BE2C (cell line): ENCODE results near the gene CREB5.

Source experiments
- DNase-seq: peaks from one replicate; pipeline ENCODE4 v3.0.0-alpha.2; 2020
- H3K27me3 ChIP-seq: fragments of 250-450 bp; sonication (Bioruptor Pico); 2 replicates; pipeline ENCODE4 v1.5.1; 2020; ENCODE audit warnings: mild to moderate bottlenecking
- H3K36me3 ChIP-seq: fragments of 250-450 bp; sonication (Bioruptor Pico); 2 replicates; pipeline ENCODE4 v1.5.1; 2020; ENCODE audit warnings: mild to moderate bottlenecking
- H3K4me1 ChIP-seq: fragments of 250-450 bp; sonication (Bioruptor Pico); 2 replicates; pipeline ENCODE4 v1.5.1; 2020
- H3K4me3 ChIP-seq: 2 replicates; pipeline ENCODE4 v1.5.1; 2011; ENCODE audit warnings: low read depth, low read length
- H3K9me3 ChIP-seq: fragments of 250-450 bp; sonication (Bioruptor Pico); 2 replicates; pipeline ENCODE4 v1.5.1; 2020
- TF ChIP-seq, protein P1 (sequence below): IDR thresholded peaks from 2 replicates; pipeline ENCODE4 v1.5.1; 2012; ENCODE audit warnings: mild to moderate bottlenecking, low read depth, low read length

The CREB5 gene

DNA sequence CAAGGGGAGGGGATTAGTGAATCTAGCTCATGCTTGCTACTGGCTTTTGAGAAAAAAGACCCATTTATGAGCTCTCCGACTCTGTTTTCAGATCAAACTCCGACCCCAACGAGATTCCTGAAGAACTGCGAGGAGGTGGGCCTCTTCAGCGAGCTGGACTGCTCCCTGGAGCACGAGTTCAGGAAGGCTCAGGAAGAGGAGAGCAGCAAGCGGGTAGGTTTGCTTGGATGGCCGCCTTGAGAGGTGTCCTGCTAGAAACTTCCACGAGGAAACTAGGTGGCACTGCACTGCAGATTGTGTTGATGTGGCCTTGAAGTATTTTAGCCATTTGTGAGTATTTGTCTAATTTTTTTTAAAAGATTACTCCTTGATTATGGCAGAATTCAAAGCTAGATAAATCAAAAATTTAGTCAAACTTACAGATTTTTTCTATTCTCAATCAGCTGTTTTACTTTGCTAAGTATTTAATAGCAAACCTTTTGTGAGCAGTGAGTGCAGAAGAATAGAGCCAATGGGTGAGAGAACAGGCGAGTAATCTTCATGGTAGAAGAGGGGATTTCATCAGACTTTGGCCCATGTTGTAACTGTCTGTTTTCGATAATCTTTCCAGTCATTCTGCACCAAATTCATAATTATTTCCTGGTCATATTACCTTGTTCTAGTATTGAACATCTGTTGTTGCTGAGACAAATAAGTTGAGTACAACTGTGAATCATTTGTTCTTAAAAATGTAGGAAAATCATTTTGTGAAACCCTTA lies 95.4 kb downstream of the CREB5 start:
- Histone ChIP-seq H3K4me3 (no peak overlapping the region), H3K27me3 (no peaks in the 10 kb centered on the region), H3K4me1 (no peaks in the 10 kb centered on the region; the same call in 1 of the 2 replicates), H3K9me3 (no peaks in the 10 kb centered on the region), H3K36me3 (no peaks in the 10 kb centered on the region)
- TF ChIP-seq, protein P1, sequence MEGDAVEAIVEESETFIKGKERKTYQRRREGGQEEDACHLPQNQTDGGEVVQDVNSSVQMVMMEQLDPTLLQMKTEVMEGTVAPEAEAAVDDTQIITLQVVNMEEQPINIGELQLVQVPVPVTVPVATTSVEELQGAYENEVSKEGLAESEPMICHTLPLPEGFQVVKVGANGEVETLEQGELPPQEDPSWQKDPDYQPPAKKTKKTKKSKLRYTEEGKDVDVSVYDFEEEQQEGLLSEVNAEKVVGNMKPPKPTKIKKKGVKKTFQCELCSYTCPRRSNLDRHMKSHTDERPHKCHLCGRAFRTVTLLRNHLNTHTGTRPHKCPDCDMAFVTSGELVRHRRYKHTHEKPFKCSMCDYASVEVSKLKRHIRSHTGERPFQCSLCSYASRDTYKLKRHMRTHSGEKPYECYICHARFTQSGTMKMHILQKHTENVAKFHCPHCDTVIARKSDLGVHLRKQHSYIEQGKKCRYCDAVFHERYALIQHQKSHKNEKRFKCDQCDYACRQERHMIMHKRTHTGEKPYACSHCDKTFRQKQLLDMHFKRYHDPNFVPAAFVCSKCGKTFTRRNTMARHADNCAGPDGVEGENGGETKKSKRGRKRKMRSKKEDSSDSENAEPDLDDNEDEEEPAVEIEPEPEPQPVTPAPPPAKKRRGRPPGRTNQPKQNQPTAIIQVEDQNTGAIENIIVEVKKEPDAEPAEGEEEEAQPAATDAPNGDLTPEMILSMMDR, result no peak
- no peak for DNase-seq

DNA sequence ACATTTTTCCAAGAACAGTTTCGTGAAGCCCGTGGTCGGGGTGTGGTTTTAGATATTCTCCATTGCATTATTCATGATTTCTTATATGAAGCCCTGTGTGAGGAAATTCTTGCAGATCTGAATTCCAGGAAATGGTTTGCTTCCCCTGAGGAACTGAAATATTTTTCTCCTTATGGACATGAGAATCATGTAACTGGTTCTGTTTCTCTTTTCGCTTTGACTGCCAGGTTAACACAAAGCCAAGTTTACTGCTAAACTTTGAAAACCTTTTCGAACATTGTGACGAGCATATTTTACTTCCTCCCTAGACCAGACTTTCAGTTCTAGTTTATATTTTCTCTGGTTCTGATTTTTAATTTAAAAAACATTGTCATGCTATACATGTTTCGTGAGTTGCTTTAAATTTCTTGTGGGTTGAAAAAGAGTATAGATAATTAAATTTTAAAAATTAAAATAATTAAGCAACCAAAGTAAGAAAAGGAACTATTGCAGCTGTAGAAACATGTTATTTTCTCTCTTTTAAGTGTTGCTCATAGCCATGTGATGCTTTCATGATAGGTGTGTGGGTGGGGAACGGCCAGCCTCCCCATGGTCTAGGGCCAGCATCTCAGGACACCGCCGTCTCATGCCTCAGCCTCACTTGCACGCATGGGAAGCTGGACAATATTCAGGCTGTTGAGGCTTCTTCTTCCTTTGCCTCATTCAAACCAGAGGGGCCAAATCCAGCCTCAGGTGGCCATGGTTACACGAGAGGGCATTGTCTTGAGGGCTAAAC lies 97.1 kb downstream of the CREB5 start:
- Histone ChIP-seq H3K36me3 (no peaks in the 10 kb centered on the region), H3K9me3 (no peaks in the 10 kb centered on the region), H3K4me1 (peaks cover 4% of the 10 kb centered on the region; the same call in 1 of the 2 replicates), H3K27me3 (no peaks in the 10 kb centered on the region), H3K4me3 (no peak overlapping the region)
- no peak for DNase-seq
- TF ChIP-seq, protein P1, result no peak

DNA sequence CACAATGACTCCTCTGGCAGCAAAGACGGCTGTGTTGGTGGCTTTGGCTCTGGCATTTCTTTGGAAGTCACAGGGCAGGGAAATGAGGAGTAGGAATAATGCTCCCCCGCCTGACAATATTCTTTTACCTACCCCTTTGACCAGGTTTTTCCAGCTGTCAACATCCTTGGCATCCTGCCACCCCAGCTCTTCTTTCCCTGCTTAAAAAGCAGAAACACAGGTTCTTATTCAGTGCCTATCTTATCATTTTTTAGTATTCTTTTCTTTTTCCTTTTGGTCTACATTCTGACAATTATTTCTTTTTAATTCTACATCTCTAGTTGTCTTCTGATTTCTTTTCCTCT lies 97.7 kb downstream of the CREB5 start:
- TF ChIP-seq, protein P1, result no peak
- Histone ChIP-seq H3K4me3 (no peak overlapping the region), H3K36me3 (no peaks in the 10 kb centered on the region), H3K4me1 (peaks cover 4% of the 10 kb centered on the region; the same call in 1 of the 2 replicates), H3K9me3 (no peaks in the 10 kb centered on the region), H3K27me3 (no peaks in the 10 kb centered on the region)
- no peak for DNase-seq

DNA sequence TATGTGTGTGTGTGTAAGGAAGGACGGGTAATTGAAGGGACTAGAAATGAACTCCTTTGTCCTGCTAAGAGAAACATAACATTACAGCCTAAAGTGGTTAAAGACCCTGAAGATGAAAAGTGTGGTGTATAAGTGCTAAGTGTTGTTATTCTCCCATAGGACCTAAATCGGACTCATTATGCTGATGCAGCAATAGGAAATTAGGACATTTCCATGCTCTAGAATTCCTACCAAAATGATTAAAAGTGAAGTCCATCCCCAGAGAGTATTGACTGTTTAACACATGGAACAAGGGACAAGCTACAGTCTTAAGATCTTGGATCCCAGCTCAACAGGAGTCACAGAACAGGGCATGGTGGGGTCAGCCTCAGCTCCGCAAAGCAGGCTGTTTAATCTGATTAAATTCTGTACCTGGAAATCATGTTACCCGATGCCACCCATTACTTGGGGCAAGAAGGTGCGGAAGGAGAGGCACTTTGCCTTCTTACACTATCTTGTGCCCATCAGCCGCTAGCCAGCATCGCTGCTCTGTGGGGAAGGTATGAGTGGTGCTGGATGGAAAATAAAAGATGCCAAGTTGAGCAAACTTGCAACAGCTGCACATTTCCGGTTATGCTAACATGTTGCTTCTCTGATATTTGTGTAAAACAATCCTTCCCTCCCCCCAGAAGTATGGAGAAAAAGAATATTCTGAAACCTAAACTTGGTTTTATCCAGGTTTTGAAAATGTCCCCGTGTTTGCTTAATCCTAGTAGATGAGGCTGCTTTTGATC lies 100.5 kb downstream of the CREB5 start:
- H3K4me1 ChIP-seq, result peaks cover 4% of the 10 kb centered on the region; the same call in 1 of the 2 replicates
- H3K9me3 ChIP-seq, result no peaks in the 10 kb centered on the region
- TF ChIP-seq, protein P1, result no peak
- no peaks in the 10 kb centered on the region for H3K36me3 ChIP-seq
- H3K4me3 ChIP-seq, result no peak overlapping the region
- no peaks in the 10 kb centered on the region for H3K27me3 ChIP-seq
- no peak for DNase-seq

DNA sequence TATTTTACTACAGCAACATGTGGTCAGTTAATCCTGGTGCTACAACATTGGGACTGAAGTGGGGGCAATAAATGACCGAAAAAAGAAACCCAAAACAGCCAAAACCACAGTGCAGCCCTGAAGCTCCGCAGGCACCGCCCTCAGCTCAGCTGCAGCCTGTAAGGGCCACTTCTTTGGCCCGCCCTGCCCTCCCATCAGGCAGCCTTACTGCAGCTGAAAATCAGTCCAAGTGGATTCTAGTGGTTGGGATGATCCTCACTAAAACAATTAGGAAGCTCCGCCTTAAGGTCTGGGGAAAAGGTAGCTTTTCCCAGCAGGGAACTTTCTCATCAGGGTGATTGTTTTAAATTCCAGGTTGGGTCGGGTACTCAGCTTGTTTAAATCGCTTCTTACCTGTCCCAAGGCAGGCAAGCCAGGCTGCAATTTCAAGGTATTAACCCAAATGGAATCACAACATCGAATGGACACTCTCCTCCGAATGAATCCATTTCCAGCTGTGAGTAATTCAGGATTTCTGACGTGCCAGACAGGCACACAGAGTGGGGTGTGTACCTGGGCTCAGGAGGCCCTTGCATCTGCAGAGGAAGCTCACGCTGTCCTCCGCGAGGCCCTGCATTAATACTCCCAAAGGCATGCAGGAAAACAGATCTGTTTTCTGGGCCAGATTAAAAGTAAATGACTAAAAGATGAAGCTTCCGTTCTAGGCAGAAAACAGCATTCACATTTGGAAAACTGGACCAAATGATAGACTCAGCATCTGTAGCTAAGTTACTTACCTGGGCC lies 104.3 kb downstream of the CREB5 start:
- Histone ChIP-seq H3K4me3 (no peak overlapping the region), H3K36me3 (no peaks in the 10 kb centered on the region), H3K27me3 (no peaks in the 10 kb centered on the region), H3K4me1 (peaks cover 12% of the 10 kb centered on the region), H3K9me3 (no peaks in the 10 kb centered on the region)
- TF ChIP-seq, protein P1, result no peak
- DNase-seq, result no peak
